MM.1S (cell line): Measurements from ENCODE around the gene FGF18.

Source experiments
- EZH2phosphoT487 ChIP-seq: fragments of 300-600 bp; sonication (generic); IDR thresholded peaks from 2 replicates; pipeline ENCODE4 v1.6.1; 2018; ENCODE audit warnings: antibody characterized with exemption, low read length
- TF ChIP-seq, protein P1 (sequence below): fragments of 300-600 bp; sonication (generic); IDR thresholded peaks from 2 replicates; pipeline ENCODE4 v1.5.1; 2016; ENCODE audit warnings: antibody characterized with exemption, low read length, mixed read lengths

DNA sequence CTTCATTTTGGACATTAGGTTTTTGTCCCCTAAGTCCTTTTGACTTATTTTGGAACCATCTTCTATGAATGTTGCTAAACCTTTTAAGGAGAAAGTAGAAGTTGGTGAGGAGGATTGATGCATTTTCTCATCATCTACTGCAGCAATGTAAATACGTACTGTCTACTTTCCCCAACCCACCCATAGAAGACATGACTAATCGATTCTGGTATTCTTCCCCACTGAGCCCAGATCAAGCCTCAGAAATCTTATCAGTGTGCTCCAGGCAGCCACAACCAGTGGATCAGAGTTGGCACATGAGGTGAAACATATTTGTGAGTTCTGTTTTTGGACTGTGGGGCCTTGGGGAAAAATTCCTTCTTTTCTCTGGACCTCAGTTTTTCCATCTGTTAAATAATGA is 57.7 kb downstream of the FGF18 start:
- TF ChIP-seq EZH2phosphoT487 = no peak
- TF ChIP-seq, protein P1, sequence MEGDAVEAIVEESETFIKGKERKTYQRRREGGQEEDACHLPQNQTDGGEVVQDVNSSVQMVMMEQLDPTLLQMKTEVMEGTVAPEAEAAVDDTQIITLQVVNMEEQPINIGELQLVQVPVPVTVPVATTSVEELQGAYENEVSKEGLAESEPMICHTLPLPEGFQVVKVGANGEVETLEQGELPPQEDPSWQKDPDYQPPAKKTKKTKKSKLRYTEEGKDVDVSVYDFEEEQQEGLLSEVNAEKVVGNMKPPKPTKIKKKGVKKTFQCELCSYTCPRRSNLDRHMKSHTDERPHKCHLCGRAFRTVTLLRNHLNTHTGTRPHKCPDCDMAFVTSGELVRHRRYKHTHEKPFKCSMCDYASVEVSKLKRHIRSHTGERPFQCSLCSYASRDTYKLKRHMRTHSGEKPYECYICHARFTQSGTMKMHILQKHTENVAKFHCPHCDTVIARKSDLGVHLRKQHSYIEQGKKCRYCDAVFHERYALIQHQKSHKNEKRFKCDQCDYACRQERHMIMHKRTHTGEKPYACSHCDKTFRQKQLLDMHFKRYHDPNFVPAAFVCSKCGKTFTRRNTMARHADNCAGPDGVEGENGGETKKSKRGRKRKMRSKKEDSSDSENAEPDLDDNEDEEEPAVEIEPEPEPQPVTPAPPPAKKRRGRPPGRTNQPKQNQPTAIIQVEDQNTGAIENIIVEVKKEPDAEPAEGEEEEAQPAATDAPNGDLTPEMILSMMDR = no peak
